Muscle layer of duodenum (tissue), 2 donors: ENCODE data around the gene NDUFV1.

Source experiments
- H3K27ac ChIP-seq: one replicate; pipeline ENCODE4 v1.7.0; 2013; ENCODE audit warnings: mild to moderate bottlenecking, low read length
- H3K27me3 ChIP-seq: one replicate; pipeline ENCODE4 v1.7.0; 2013; ENCODE audit warnings: low read depth, mild to moderate bottlenecking, control low read depth, low read length
- H3K36me3 ChIP-seq, 2 donors: one replicate each; pipeline ENCODE4 v1.7.0; 2013; ENCODE audit warnings: low read length in 2 of 2, control low read depth in 1 of 2, mild to moderate bottlenecking in 1 of 2; ENCODE audit not compliant: insufficient read depth in 2 of 2, control insufficient read depth in 1 of 2
- H3K4me1 ChIP-seq, 2 donors: one replicate each; pipeline ENCODE4 v1.7.0; 2013; ENCODE audit warnings: low read length in 2 of 2, mild to moderate bottlenecking in 2 of 2, control low read depth in 1 of 2, moderate library complexity in 1 of 2; ENCODE audit not compliant: insufficient read depth in 2 of 2, control insufficient read depth in 1 of 2
- H3K4me3 ChIP-seq, 2 donors: one replicate each; pipeline ENCODE4 v1.7.0; 2013; ENCODE audit warnings: low read length in 2 of 2, low read depth in 1 of 2, mild to moderate bottlenecking in 1 of 2
- H3K9me3 ChIP-seq, 2 donors: one replicate each; pipeline ENCODE4 v1.7.0; 2013; ENCODE audit warnings: low read length in 2 of 2, control low read depth in 1 of 2, mild to moderate bottlenecking in 1 of 2; ENCODE audit not compliant: control insufficient read depth in 1 of 2
- donor health status: healthy.

Gene NDUFV1

DNA sequence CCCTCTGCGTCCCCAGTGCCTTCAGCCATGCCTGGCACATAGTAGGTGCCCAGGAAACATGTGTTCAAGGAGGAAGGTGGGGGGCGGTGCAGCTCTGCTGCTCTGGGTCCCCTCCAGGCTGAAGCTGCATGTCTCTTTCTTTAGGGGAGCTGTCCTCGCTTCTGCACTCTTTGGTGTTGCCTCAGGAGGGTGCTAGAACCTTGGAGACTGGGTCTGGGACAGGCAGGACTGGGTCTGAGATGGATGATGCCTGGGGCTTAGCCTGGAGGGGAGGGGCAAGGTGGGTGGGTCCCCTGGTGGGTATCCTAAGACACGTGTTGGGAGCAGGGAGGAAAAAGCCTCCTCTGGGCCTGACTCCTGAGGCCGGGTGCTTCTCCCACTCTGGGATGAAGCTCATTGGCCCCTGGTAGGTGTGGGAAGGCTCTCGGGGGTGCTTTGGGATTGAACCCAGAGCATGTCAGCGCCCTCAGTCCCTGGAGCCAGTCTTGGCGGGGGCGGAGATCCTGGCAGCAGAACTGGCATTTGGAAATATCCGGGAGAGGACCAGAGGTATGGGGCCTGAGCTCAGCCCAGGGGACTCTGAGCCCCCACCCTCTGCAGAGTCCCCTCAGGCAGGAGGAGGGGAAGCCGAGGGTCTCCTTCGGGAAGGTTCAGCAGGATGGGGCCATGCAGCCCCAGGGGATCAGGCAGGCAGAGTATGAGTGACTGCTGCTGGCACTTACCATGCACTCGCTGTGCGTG is 29.8 kb upstream of the NDUFV1 start:
- no peak overlapping the region for H3K27ac ChIP-seq
- no peaks in the 10 kb centered on the region for H3K36me3 ChIP-seq
- no peaks in the 10 kb centered on the region for H3K27me3 ChIP-seq
- no peaks in the 10 kb centered on the region for H3K4me1 ChIP-seq
- H3K9me3 ChIP-seq = no peaks in the 10 kb centered on the region
- H3K4me3 ChIP-seq = no peak overlapping the region

DNA sequence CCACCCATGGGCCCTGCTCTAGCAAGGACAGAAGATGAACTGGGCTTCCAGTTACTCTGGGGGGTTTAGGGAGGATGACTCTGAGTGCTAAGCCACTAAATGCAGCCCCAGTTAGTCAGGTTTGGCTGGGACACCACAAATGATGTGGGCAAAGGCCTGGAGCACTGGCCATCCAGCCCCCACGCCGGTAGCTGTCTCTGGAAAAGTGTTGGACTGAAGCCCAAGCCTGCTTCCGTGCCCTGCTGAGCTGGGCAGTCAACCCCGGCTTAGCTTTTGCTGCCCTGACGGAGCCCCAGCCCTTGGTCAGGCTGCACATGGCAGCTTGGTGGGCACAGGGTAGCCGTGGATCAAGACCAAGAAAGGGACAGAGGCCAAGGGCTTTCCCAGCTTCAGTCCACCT is 28.8 kb upstream of the NDUFV1 start:
- no peaks in the 10 kb centered on the region for H3K9me3 ChIP-seq
- no peak overlapping the region for H3K4me3 ChIP-seq
- H3K36me3 ChIP-seq = no peaks in the 10 kb centered on the region
- H3K27me3 ChIP-seq = no peaks in the 10 kb centered on the region
- H3K27ac ChIP-seq = no peak overlapping the region
- no peaks in the 10 kb centered on the region for H3K4me1 ChIP-seq

DNA sequence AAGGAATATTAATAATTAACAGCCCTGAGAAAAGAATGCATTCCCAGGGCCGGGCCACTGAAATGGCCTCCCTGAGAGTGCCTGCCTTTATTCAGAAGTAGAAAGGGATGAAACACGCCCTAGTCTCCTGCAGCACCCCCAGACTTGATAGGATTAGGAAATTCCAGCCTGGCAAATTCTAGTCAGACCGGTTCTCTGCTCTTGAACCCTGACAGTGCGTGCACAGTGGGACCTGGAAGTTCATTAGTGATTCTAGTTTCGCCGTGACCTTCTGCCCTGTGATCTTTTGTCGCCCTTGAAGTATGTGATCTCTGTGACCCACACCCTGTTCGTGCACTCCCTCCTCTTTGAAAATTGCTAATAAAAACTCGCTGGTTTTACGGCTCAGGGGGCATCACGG is 25.3 kb upstream of the NDUFV1 start:
- Histone ChIP-seq H3K27me3 (no peaks in the 10 kb centered on the region), H3K27ac (no peak overlapping the region), H3K9me3 (no peaks in the 10 kb centered on the region), H3K4me1 (peaks cover 5 to 18% of the 10 kb centered on the region in 2 donors), H3K36me3 (peaks cover 6 to 15% of the 10 kb centered on the region in 2 donors), H3K4me3 (no peak overlapping the region)

DNA sequence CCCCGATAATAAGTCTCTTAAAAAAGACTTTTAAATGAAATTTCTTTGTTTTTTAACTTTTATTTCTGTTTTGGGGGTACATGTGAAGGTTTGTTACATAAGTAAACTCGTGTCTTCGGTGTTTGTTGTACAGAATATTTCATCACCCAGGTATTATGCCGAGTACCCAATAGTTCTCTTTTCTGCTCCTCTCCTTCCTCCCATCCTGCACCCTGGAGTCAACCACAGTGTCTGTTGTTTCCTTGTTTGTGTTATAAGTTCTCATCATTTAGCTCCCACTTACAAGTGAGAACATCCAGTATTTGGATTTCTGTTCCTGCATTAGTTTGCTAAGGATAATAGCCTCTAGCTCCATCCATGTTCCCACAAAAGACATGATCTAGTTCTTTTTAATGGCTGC is 24.7 kb upstream of the NDUFV1 start:
- peaks cover 5 to 18% of the 10 kb centered on the region in 2 donors for H3K4me1 ChIP-seq
- no peaks in the 10 kb centered on the region for H3K9me3 ChIP-seq
- H3K27ac ChIP-seq = peak overlapping the region; percentile 7

DNA sequence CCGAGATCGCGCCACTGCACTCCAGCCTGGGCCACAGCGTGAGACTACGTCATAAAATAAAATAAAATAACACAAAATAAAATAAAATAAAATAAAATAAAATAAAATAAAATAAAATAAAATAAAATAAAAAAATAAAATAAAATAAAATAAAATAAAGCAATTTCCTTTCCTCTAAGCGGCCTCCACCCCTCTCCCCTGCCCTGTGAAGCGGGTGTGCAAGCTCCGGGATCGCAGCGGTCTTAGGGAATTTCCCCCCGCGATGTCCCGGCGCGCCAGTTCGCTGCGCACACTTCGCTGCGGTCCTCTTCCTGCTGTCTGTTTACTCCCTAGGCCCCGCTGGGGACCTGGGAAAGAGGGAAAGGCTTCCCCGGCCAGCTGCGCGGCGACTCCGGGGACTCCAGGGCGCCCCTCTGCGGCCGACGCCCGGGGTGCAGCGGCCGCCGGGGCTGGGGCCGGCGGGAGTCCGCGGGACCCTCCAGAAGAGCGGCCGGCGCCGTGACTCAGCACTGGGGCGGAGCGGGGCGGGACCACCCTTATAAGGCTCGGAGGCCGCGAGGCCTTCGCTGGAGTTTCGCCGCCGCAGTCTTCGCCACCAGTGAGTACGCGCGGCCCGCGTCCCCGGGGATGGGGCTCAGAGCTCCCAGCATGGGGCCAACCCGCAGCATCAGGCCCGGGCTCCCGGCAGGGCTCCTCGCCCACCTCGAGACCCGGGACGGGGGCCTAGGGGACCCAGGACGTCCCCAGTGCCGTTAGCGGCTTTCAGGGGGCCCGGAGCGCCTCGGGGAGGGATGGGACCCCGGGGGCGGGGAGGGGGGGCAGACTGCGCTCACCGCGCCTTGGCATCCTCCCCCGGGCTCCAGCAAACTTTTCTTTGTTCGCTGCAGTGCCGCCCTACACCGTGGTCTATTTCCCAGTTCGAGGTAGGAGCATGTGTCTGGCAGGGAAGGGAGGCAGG is 23.2 kb upstream of the NDUFV1 start, which contains the start of gene GSTP1:
TSS of gene GSTP1 (plus strand) at position 566 of the 958 bp plus-strand sequence. CDS start at position 598, 32 bp downstream.
- peak within 1 kb of the TSS; percentile 73 to 74 for H3K4me3 ChIP-seq
- peaks cover 6 to 30% of the 10 kb centered on the region in 2 donors for H3K36me3 ChIP-seq
- H3K27me3 ChIP-seq = no peaks in the 10 kb centered on the region
- no peaks in the 10 kb centered on the region for H3K9me3 ChIP-seq
- H3K4me1 ChIP-seq = peaks cover 5 to 18% of the 10 kb centered on the region in 2 donors
- peak within 1 kb of the TSS; percentile 91 for H3K27ac ChIP-seq

More for the DNA sequence above, 24.7 kb upstream of the NDUFV1 start:
- Histone ChIP-seq H3K27me3 (no peaks in the 10 kb centered on the region), H3K4me3 (peak overlapping the region in 1 of 2 donors; percentile 3), H3K36me3 (peaks cover 6 to 21% of the 10 kb centered on the region in 2 donors)

DNA sequence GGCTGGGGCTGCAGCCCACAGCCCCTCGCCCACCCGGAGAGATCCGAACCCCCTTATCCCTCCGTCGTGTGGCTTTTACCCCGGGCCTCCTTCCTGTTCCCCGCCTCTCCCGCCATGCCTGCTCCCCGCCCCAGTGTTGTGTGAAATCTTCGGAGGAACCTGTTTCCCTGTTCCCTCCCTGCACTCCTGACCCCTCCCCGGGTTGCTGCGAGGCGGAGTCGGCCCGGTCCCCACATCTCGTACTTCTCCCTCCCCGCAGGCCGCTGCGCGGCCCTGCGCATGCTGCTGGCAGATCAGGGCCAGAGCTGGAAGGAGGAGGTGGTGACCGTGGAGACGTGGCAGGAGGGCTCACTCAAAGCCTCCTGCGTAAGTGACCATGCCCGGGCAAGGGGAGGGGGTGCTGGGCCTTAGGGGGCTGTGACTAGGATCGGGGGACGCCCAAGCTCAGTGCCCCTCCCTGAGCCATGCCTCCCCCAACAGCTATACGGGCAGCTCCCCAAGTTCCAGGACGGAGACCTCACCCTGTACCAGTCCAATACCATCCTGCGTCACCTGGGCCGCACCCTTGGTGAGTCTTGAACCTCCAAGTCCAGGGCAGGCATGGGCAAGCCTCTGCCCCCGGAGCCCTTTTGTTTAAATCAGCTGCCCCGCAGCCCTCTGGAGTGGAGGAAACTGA is 22.4 kb upstream of the NDUFV1 start:
- H3K27ac ChIP-seq = peak overlapping the region; percentile 91
- H3K9me3 ChIP-seq = no peaks in the 10 kb centered on the region
- no peaks in the 10 kb centered on the region for H3K27me3 ChIP-seq
- peak overlapping the region; percentile 73 to 74 for H3K4me3 ChIP-seq
- peaks cover 5 to 18% of the 10 kb centered on the region in 2 donors for H3K4me1 ChIP-seq
- H3K36me3 ChIP-seq = peaks cover 6 to 30% of the 10 kb centered on the region in 2 donors

DNA sequence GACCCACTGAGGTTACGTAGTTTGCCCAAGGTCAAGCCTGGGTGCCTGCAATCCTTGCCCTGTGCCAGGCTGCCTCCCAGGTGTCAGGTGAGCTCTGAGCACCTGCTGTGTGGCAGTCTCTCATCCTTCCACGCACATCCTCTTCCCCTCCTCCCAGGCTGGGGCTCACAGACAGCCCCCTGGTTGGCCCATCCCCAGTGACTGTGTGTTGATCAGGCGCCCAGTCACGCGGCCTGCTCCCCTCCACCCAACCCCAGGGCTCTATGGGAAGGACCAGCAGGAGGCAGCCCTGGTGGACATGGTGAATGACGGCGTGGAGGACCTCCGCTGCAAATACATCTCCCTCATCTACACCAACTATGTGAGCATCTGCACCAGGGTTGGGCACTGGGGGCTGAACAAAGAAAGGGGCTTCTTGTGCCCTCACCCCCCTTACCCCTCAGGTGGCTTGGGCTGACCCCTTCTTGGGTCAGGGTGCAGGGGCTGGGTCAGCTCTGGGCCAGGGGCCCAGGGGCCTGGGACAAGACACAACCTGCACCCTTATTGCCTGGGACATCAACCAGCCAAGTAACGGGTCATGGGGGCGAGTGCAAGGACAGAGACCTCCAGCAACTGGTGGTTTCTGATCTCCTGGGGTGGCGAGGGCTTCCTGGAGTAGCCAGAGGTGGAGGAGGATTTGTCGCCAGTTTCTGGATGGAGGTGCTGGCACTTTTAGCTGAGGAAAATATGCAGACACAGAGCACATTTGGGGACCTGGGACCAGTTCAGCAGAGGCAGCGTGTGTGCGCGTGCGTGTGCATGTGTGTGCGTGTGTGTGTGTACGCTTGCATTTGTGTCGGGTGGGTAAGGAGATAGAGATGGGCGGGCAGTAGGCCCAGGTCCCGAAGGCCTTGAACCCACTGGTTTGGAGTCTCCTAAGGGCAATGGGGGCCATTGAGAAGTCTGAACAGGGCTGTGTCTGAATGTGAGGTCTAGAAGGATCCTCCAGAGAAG is 21.6 kb upstream of the NDUFV1 start:
- H3K4me1 ChIP-seq = peaks cover 5 to 18% of the 10 kb centered on the region in 2 donors

DNA sequence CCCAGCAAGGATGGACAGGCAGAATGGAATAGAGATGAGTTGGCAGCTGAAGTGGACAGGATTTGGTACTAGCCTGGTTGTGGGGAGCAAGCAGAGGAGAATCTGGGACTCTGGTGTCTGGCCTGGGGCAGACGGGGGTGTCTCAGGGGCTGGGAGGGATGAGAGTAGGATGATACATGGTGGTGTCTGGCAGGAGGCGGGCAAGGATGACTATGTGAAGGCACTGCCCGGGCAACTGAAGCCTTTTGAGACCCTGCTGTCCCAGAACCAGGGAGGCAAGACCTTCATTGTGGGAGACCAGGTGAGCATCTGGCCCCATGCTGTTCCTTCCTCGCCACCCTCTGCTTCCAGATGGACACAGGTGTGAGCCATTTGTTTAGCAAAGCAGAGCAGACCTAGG is 20.8 kb upstream of the NDUFV1 start:
- Histone ChIP-seq H3K4me3 (no peak overlapping the region), H3K9me3 (no peaks in the 10 kb centered on the region), H3K27me3 (no peaks in the 10 kb centered on the region), H3K36me3 (peaks cover 6 to 30% of the 10 kb centered on the region in 2 donors), H3K27ac (no peak overlapping the region), H3K4me1 (peaks cover 5 to 18% of the 10 kb centered on the region in 2 donors)

More for the DNA sequence above, 21.6 kb upstream of the NDUFV1 start:
- Histone ChIP-seq H3K36me3 (peaks cover 6 to 30% of the 10 kb centered on the region in 2 donors), H3K27ac (peak overlapping the region; percentile 91), H3K27me3 (no peaks in the 10 kb centered on the region), H3K4me3 (peak overlapping the region; percentile 73 to 74), H3K9me3 (no peaks in the 10 kb centered on the region)

DNA sequence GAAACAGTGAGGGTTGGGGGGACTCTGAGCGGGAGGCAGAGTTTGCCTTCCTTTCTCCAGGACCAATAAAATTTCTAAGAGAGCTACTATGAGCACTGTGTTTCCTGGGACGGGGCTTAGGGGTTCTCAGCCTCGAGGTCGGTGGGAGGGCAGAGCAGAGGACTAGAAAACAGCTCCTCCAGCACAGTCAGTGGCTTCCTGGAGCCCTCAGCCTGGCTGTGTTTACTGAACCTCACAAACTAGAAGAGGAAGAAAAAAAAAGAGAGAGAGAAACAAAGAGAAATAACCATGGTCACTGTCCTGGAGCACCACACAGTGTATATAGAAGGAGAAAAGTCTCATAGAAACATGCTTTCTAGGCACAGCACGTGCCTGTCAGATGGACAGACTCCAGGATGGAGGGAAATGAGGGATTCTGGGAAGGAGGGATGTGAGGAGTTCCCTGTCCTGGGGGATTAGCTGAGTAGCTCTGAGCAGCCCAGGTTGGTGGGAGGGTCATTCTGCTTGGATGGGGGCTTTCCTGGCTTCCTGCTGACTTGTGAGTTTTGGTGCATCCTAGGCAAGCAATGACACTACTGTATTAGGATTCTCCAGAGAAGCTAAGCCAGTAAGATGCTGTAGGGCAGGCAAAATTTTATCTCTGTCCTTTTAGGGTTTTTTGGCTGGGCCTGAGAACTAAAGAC is 20.0 kb upstream of the NDUFV1 start:
- Histone ChIP-seq H3K27ac (no peak overlapping the region), H3K4me3 (no peak overlapping the region), H3K4me1 (peaks cover 5 to 18% of the 10 kb centered on the region in 2 donors), H3K27me3 (no peaks in the 10 kb centered on the region), H3K36me3 (peaks cover 6 to 30% of the 10 kb centered on the region in 2 donors), H3K9me3 (no peaks in the 10 kb centered on the region)

DNA sequence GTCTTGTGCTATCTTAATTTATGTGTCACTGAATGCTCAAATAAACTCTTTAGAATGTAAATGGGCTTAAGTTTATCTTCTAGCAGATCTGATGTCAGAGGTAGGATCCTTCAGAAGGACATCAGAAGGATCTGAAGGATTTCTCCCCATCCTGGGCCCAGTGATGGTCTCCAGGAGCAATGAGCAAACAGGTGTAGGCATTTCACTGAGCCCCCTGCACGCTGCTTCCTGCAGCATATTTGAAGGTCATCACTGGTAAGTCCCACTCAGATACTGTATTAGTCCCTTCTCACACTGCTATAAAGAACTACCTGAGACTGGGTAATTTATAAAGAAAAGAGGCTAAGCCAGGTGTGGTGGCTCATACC is 18.6 kb upstream of the NDUFV1 start:
- Histone ChIP-seq H3K27ac (no peak overlapping the region), H3K4me3 (no peak overlapping the region), H3K36me3 (peaks cover 6 to 30% of the 10 kb centered on the region in 2 donors), H3K9me3 (no peaks in the 10 kb centered on the region), H3K27me3 (no peaks in the 10 kb centered on the region), H3K4me1 (peaks cover 5 to 18% of the 10 kb centered on the region in 2 donors)
